Measurements from ENCODE around the gene C1QA.

- TF ChIP-seq CTCF (IDR thresholded peaks at IDR 0.05; ENCODE audit: insufficient read depth, low read length) (no peak), POLR2AphosphoS5 (IDR thresholded peaks at IDR 0.05; ENCODE audit: low read depth) (no peak), REST (IDR thresholded peaks at IDR 0.05; ENCODE audit: insufficient replicate concordance, low read depth) (no peak)
These were observed 7.5 kb downstream of the C1QA start for GRCh38 chr1:22643928-22644327.
